ENCODE data around the gene SRF.

GRCh38 chr6:43143235-43144128, 27.6 kb upstream of the SRF start:
- TF ChIP-seq CTCF (conservative IDR thresholded peaks at IDR 0.05): peak; percentile 94
- TF ChIP-seq EZH2 (IDR thresholded peaks at IDR 0.05; ENCODE audit: low read depth): no peak
